Globus pallidus (tissue), 1 donor: Measurements from ENCODE around the gene MRPL34.
A peak's percentile ranks its signal among the peaks of the same experiment; 100 is the strongest.

ENCODE experiments used
- DNase-seq: peaks from one replicate; pipeline ENCODE4 v3.0.0-alpha.2; 2015; ENCODE audit warnings: low spot score

The MRPL34 gene

GRCh38 chr19:17309965-17310461 lies 4.3 kb downstream of the MRPL34 start:
- no peak for DNase-seq

GRCh38 chr19:17311455-17312188 lies 6.0 kb downstream of the MRPL34 start:
- no peak for DNase-seq

GRCh38 chr19:17312189-17313113 lies 6.8 kb downstream of the MRPL34 start:
- DNase-seq = no peak

- DNase-seq = no peak
Measured at GRCh38 chr19:17314007-17314593, 8.4 kb downstream of the MRPL34 start.

GRCh38 chr19:17318966-17319365 lies 13.3 kb downstream of the MRPL34 start:
- no peak for DNase-seq

- no peak for DNase-seq
Measured at GRCh38 chr19:17319473-17320238, 14.0 kb downstream of the MRPL34 start.

GRCh38 chr19:17320435-17320834 lies 14.8 kb downstream of the MRPL34 start:
- DNase-seq = no peak

GRCh38 chr19:17321655-17322489 lies 16.2 kb downstream of the MRPL34 start:
- no peak for DNase-seq

- no peak for DNase-seq
Measured at GRCh38 chr19:17322854-17323253, 17.2 kb downstream of the MRPL34 start.

- no peak for DNase-seq
Measured at GRCh38 chr19:17323300-17323963, 17.8 kb downstream of the MRPL34 start.

GRCh38 chr19:17323964-17324332 lies 18.3 kb downstream of the MRPL34 start:
- DNase-seq = no peak

GRCh38 chr19:17324357-17325114 lies 18.9 kb downstream of the MRPL34 start:
- no peak for DNase-seq

GRCh38 chr19:17325133-17325532 lies 19.5 kb downstream of the MRPL34 start:
- DNase-seq = no peak

- DNase-seq = peak; percentile 79
Measured at GRCh38 chr19:17325881-17326594, 20.4 kb downstream of the MRPL34 start.

GRCh38 chr19:17326595-17326966 lies 20.9 kb downstream of the MRPL34 start:
- DNase-seq = no peak

- DNase-seq = no peak
Measured at GRCh38 chr19:17327068-17327653, 21.5 kb downstream of the MRPL34 start.

GRCh38 chr19:17327654-17328516 lies 22.2 kb downstream of the MRPL34 start:
- DNase-seq = no peak
